Measurements from ENCODE around the gene MYO18A.

Gene MYO18A

GRCh38 chr17:29168079-29168758, 12.0 kb downstream of the MYO18A start:
- DNase-seq (ENCODE audit: low read depth): no peak

DNA sequence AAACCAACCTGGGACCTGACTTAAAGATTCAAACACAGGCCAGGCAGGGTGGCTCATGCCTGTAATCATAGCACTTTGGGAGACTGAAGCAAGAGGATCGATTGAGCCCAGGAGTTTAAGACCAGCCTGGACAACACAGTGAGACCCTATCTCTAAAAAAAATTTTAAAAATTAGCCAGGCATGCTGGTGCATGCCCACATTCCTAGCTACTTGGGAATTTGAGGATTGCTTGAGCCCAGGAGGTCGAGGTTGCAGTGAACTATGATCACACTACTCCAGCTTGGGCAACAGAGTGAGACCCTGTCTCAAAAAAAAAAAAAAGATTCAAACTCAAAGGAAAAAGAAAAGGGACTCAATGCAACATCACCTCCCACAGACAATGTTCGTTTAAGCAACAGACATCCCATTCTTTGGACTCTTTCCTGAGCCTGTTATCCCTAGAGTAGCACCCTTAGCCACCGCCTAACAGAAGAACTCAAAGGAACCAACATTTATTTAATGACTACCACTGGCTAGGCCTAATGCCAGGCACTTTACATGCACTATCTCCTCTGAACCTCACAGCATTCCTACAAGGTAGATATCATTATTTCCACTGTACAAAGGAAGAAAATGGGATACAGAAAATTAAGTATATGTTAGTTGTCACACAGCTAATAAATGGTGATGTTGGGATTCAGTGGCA, 12.7 kb downstream of the MYO18A start:
- DNase-seq (ENCODE audit: low read depth): no peak

DNA sequence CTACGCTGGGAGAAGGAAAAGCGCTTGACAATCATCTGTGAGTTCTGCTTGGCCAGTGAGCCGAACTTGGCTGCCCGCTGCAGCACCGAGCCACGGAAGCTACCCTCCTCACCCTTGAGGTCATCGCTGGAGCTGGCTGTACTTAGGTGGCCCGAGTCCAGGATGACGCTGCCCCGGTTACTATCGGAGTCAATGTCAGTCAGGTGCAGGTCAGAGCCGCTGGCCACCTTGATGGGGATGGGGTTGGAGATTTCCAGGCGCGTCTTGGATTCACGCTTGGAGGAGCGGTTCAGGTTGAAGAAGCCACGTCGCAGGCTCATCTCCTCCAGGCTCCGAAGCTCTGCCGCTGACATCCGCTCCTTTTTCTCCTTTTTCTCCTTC, 13.7 kb downstream of the MYO18A start:
- DNase-seq (ENCODE audit: low read depth): no peak

- no peak for DNase-seq (ENCODE audit: low read depth)
Measured at GRCh38 chr17:29165800-29166506, 14.2 kb downstream of the MYO18A start.

- no peak for DNase-seq (ENCODE audit: low read depth)
Measured at GRCh38 chr17:29165261-29165660, 14.9 kb downstream of the MYO18A start.

DNA sequence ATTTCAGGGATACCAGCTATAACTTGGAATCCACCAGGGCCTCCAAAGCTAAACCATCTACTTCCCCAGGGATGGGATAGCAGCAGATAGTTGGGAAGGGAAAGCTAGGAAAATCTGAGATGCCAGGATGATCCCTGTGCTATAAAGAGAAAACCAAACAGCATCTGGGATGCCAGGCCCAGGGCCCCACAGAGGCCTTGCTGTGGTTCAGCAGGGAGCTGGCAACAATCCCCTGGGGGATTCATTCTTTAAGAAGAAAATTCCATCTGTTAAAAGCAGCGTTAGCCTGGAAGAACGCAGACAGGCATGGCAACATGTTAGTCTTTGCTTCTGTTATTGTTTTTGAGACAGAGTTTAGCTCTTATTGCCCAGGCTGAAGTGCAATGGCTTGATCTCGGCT, 16.6 kb downstream of the MYO18A start:
- DNase-seq (ENCODE audit: low read depth): no peak

GRCh38 chr17:29162909-29163341, 17.3 kb downstream of the MYO18A start:
- DNase-seq (ENCODE audit: low read depth): no peak

DNA sequence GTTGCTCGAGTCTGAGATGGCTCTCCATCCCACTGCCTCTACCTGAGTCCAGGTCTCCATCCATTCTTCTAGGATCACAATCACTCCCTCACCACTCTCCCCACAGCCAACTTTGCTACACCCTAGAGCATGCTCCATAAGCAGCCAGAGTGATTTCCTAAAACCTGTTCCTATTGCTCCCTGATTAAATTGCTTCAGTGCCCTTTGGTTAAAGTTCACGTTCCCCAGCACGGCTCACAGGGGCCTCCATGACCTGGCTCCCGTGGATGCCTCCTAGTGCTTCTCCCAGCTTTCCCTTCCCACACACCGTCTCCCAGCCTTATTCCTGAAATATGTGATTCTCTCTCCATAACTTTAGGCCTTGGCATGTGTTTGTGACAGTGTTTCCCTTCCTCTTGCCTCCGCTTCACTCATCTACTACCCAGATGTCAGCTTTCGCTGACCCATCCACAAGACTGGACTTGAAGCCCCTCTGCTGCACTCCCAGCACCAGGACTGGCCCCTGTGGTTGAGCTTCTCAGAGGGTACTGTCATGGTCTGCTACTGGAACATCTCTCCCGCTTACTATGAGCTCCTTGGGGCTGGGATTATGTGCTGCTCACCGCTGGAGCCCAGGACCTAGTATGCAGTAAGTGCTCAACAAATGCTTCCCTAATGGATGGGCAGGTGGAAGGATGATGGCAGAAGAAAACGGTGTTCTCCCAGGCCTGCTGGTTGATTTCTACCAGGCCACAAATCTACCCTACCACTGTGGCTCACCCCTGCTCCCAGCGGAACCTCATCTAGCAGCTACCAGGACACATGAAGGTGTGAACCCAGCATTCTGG, 17.9 kb downstream of the MYO18A start:
- DNase-seq (ENCODE audit: low read depth): no peak

GRCh38 chr17:29160253-29160652, 19.9 kb downstream of the MYO18A start:
- no peak for DNase-seq (ENCODE audit: low read depth)

DNA sequence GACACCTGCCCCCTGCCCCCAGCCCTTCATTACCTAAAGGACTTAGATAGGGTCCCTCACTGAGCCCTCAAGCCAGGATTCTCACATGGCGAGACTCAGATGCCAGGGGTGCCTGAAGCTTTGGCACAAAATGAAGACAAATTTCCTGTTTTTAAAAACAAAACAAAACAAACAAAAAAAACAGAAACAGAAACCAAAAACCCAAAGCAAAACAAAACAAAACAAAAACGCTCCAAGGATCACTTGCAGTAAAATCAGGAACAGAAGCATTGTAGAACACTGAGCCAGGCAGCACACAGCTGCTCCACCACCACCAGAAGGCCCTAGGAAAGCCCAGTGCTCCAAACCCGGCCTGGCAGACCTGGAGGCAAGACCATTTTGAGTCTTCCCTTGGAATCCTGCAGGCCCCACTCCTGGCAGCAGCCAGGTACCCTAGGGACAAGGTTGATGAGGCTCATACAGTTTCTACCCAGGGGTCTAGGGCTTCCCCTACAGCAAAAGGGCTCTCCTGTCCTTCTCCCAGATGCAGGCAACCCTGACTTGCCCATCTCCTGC, 20.8 kb downstream of the MYO18A start:
- DNase-seq (ENCODE audit: low read depth): no peak

DNA sequence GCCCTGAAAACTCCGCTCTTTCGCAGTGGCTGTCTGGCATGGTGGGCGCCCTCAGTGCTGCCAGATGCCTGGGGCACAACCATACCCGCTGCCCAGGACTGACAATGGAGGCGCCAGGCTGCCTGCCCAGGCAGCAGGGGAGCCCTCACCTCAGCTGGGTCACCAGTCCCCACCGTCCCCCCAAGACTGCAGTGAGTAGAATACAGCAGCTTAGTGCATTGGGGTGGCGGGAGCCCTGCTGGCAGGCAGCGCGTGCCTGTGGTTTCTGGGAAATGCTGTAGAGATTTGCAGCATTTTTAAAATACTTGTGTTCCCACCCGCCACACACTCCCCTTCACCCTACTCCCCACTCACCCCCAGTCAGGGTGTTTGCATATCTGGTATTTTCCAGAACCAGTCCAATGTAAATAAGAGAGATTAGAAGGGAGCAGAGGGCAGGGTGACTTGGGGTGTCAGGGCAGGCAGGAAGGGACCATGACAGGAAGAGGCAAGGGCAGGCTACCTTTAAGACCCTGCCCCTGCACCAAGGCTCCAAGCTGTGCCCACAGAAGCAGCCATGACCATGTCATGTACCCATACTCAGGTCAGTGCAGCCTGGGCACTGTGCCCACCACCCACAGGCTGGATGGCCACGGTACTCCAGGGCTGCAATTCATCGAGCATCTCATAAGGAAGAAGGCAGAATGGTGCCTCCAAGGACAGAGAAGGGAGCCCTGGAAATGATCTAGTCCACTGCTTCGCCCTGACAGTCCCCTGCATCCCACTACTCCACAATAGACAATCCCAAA, 21.5 kb downstream of the MYO18A start:
- DNase-seq (ENCODE audit: low read depth): no peak

GRCh38 chr17:29158096-29158487, 22.1 kb downstream of the MYO18A start:
- no peak for DNase-seq (ENCODE audit: low read depth)

GRCh38 chr17:29157310-29157709, 22.9 kb downstream of the MYO18A start:
- DNase-seq (ENCODE audit: low read depth): no peak

GRCh38 chr17:29156781-29157180, 23.4 kb downstream of the MYO18A start:
- DNase-seq (ENCODE audit: low read depth): no peak

GRCh38 chr17:29155966-29156338, 24.2 kb downstream of the MYO18A start:
- no peak for DNase-seq (ENCODE audit: low read depth)

- no peak for DNase-seq (ENCODE audit: low read depth)
Measured at GRCh38 chr17:29155227-29155965, 24.8 kb downstream of the MYO18A start.

GRCh38 chr17:29154516-29155226, 25.5 kb downstream of the MYO18A start:
- no peak for DNase-seq (ENCODE audit: low read depth)

GRCh38 chr17:29151567-29151966, 28.6 kb downstream of the MYO18A start:
- DNase-seq (ENCODE audit: low read depth): no peak

DNA sequence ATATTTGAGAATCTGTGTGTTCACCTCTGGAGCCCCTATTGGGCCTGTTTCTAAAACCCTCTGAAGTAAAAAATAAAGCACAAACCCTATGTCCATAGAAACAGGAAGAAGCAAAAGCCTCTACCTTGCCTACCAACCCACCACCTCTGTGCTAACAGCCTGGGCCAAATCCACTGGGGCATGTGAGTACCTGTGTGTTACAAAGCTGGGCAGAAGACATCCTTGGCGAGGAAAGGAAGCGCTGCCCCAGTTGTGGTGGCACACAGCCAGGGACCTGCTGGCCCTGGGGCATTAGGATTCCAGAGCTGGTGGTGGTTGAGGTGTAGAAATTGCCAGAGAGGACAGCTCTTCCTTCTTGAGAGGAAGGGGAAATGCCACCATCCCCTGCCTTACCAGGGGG, 30.0 kb downstream of the MYO18A start:
- no peak for DNase-seq (ENCODE audit: low read depth)
